HUDEP-2 (cell line): ENCODE measurements around the gene FMOD.

ENCODE experiments used
- DNase-seq, 76 experiments: peaks; one replicate each; lab custom pipeline; 2025; ENCODE audit not compliant: unreplicated experiment in 76 of 76; lab: John Stamatoyannopoulos, UW

FMOD gene

GRCh38 chr1:203361945-203362719 is 11.2 kb upstream of the FMOD start:
- DNase-seq, result no peak

DNA sequence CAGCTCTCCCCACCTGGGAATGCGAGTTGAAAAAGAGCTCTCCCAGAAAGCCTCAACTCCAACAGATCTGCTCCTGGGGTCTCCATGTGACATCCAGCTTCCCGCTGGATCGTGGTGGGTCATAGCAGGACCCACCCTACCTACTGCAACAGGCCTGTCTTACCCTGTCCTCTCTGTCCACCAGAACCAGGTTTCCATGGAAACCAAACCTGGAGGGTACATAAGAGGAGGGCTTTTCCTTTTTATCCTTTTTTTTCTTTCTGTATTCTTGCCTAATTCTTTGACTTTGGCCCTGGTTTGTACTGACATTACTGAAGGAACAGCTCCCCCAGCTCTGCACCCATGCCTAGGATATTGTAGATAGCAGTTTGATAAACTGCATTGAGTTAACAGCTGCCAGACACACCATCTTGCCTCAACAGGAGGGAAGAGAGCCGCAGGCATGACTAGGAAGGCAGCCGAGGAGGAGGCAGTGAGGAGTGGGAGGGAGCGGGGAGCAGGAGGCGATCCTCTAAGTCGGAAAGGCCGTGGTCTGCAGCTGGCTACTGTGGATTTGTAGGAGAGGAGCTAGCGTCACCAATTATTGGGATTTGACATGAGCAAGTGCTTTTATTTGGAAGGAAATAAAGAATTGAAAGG is 9.7 kb upstream of the FMOD start:
- no peak for DNase-seq

GRCh38 chr1:203359010-203359571 is 8.2 kb upstream of the FMOD start:
- no peak for DNase-seq

DNA sequence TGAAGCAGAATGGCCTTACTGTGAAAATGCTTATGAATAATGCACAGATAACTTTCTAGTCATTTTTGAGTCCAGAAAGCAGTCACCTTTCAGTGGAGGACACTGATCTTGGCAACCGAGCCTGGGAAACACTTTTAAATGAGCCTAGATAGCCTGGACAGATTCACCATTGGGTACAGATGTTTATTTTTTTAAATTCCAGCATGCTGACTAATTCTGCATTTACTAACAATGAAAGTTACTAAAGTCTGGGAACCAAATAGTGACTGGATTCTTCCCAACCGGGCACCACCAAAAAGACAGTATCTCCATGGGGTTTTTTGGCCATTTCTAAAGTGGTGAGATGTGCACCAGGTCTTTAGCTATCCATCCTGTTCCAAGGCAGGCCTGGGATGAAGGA is 3.3 kb upstream of the FMOD start:
- DNase-seq, result no peak

- DNase-seq, result no peak
These were observed 2.6 kb upstream of the FMOD start for GRCh38 chr1:203353486-203353885.

- DNase-seq, result no peak
These were observed 973 bp downstream of the FMOD start for GRCh38 chr1:203349773-203350524.

DNA sequence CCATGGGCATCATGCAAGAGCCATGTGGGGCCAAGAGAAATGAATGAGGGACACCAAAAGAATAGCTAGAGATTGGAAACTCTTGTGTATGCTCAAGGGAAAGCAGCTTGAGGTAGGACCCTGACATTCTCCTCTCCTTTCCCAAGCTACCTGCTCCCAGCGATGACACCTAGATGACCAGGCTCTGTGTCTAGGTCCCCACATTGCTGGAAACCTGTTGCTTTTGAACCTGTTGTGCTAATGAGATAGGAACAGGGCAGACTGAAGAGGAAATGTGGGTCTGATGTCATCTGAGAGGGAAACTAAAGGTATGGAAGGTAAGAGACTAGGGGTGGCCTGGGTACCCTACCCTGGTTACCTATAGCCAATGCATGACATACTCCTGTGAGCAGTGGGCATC is 1.8 kb downstream of the FMOD start:
- no peak for DNase-seq

DNA sequence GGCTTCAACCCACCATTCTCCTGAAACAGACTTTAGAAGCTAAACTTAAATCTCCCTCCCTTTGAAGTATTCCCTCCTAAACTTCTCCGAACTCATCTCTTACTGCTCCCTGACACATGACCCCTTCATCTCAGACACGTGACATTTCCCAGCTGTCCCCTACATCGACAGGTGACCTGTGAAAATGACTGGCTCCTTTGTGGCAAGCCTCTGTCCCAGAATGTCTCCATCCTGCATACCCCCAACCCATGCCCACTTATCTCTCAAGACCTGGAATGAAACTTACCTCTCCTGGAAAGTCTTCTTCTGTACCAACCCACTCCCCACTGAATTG is 4.2 kb downstream of the FMOD start:
- DNase-seq, result no peak

DNA sequence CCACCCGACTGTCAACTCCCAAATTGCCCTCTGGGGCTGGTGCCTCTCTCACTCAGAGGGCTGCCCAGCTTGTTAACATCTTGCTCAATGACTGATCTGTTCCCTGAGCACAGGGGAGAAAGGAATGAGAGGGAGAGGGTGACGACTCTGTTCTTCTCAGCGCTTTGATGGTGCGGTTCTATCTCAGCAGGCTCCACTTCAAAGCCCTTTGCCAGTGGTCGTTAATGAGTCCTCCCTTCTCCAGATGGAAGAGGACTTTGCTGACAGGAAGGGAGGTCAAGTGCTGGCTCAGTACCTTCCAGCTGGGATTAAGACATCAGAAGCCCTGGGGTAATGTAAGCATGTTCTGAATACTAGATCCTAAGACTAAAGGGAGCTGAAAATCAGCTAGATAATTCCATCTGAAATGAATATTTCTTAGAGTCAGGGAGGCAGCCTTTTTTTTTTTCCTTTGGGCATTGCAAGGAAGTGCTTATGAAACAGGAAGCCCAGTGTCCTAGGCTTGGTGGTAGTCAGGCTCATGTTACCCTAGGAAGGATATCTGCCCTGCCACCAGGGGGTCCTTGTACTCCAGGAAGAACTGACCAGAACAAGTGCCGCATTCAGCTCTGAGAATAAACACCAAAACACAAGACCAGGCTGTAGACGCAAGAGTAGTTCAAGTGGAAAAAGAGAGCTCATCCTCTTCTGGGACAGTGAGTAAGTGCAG is 4.7 kb downstream of the FMOD start:
- no peak for DNase-seq

- no peak for DNase-seq
These were observed 6.8 kb downstream of the FMOD start for GRCh38 chr1:203343956-203344754.

DNA sequence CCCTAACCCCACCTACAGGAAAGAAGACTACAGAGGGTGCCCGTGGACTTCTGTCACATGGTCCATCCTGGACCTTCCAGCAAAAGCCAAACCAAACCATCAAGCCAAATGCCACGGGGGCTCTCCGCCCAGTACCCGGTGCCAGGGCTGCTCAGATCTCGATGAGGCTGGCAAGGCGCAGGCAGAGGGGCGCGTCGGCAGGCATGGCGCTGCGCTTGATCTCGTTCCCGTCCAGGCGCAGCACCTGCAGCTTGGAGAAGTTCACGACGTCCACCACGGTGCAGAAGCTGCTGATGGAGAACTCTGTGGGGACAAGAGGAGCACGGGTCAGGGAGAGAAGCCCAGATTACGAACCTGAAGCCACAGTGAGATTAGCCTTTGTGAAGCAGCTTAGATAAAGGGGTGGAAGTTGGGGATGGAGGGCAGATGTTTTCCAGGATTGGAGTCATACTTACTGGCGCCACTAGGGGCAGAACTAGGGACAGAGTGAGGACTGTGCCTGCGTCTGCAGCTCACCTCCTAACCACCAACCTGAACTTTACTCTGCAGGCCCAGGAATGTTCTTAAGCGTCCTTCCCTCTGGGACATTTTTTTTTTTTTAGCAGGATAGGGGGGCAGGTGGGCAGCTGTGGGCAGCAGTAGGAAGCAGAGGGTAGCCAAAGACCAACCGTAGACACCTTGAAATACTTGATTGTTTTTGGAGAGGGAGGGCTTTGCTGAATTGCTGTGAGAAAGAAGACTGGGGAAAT is 8.6 kb downstream of the FMOD start:
- DNase-seq, result peak in 35 of 76 experiments; percentile 1 to 53 (median 25)

GRCh38 chr1:203340112-203340790 is 10.7 kb downstream of the FMOD start:
- DNase-seq, result peak in 55 of 76 experiments; percentile 4 to 72 (median 33)

GRCh38 chr1:203338335-203339036 is 12.4 kb downstream of the FMOD start:
- DNase-seq, result peak in 46 of 76 experiments; percentile 5 to 64 (median 30)

GRCh38 chr1:203336097-203336496 is 14.8 kb downstream of the FMOD start:
- DNase-seq, result no peak

DNA sequence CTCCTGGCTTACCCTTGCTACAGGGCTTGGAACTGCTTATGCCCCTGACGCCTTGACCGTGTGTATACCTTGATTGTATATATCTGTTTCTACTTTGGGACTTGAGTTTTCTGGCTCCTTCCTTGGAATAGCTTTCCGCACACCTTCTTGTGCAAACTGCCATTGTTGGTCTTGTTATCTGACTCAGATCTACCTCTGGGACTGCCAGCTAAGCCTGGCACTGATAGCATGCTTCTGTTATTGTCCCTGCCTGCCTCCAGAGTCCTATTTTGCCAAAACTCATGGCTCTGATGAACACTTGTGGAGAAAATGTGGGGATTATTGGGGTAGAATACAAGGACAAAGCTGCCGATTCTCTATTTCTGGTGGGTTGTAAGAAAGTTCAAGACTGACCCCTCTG is 15.4 kb downstream of the FMOD start:
- no peak for DNase-seq

- peak in 3 of 76 experiments; percentile 10 to 26 (median 14) for DNase-seq
These were observed 19.7 kb downstream of the FMOD start for GRCh38 chr1:203331224-203331623.

GRCh38 chr1:203328714-203329122 is 22.2 kb downstream of the FMOD start:
- peak in 13 of 76 experiments; percentile 4 to 36 (median 16) for DNase-seq
